Left kidney (tissue), 8 donors: ENCODE data around the gene OAT. TPM values are rescaled to one million over a fixed set of nuclear protein-coding genes. Genes with fewer than 3 reads are reported as not detected.
A peak's percentile ranks its signal among the peaks of the same experiment; 100 is the strongest.

Experiments used
- DNase-seq: peaks from one replicate; pipeline ENCODE4 v3.0.0-alpha.2; 2013
- long read RNA-seq, 8 donors: transcript quantifications; one replicate each; lab custom pipeline, GENCODE V29; 2026
- polyA plus RNA-seq: library from polyadenylated mRNA; unstranded; fragments of 120-200 nt; gene quantifications from one replicate; pipeline ENCODE4 v1.2.1, GENCODE V29; 2013; ENCODE audit not compliant: insufficient read length

The OAT gene
- 91.5 TPM for polyA plus RNA-seq
- long read RNA-seq, donor 1, transcript OAT-201 (10 exons, 2,048 nt): major isoform, 39 of 39 reads
- long read RNA-seq, donor 1, partial matches to known transcripts: 0 of 39 reads
- long read RNA-seq, donor 1, other reads (novel, unspliced or antisense): 0 of 39 reads
- long read RNA-seq, donor 2, transcript OAT-201 (10 exons, 2,048 nt): major isoform, 28 of 29 reads
- long read RNA-seq, donor 2, partial matches to known transcripts: 0 of 29 reads
- long read RNA-seq, donor 2, other reads (novel, unspliced or antisense): 0 of 29 reads
- long read RNA-seq, donor 3, transcript OAT-201 (10 exons, 2,048 nt): major isoform, 30 of 37 reads
- long read RNA-seq, donor 3, partial matches to known transcripts: 5 of 37 reads
- long read RNA-seq, donor 3, other reads (novel, unspliced or antisense): 0 of 37 reads
- long read RNA-seq, donor 4, partial matches to known transcripts: 0 of 1 reads
- long read RNA-seq, donor 4, other reads (novel, unspliced or antisense): 0 of 1 reads
- long read RNA-seq, donor 5, transcript OAT-201 (10 exons, 2,048 nt): major isoform, 55 of 70 reads
- long read RNA-seq, donor 5, partial matches to known transcripts: 12 of 70 reads
- long read RNA-seq, donor 5, other reads (novel, unspliced or antisense): 0 of 70 reads
- long read RNA-seq, donor 6, transcript OAT-201 (10 exons, 2,048 nt): major isoform, 32 of 33 reads
- long read RNA-seq, donor 6, partial matches to known transcripts: 0 of 33 reads
- long read RNA-seq, donor 6, other reads (novel, unspliced or antisense): 0 of 33 reads
- long read RNA-seq, donor 7, transcript OAT-201 (10 exons, 2,048 nt): major isoform, 38 of 46 reads
- long read RNA-seq, donor 7, partial matches to known transcripts: 7 of 46 reads
- long read RNA-seq, donor 7, other reads (novel, unspliced or antisense): 0 of 46 reads
- long read RNA-seq, donor 8, transcript OAT-201 (10 exons, 2,048 nt): major isoform, 31 of 32 reads
- long read RNA-seq, donor 8, partial matches to known transcripts: 0 of 32 reads
- long read RNA-seq, donor 8, other reads (novel, unspliced or antisense): 0 of 32 reads

DNA sequence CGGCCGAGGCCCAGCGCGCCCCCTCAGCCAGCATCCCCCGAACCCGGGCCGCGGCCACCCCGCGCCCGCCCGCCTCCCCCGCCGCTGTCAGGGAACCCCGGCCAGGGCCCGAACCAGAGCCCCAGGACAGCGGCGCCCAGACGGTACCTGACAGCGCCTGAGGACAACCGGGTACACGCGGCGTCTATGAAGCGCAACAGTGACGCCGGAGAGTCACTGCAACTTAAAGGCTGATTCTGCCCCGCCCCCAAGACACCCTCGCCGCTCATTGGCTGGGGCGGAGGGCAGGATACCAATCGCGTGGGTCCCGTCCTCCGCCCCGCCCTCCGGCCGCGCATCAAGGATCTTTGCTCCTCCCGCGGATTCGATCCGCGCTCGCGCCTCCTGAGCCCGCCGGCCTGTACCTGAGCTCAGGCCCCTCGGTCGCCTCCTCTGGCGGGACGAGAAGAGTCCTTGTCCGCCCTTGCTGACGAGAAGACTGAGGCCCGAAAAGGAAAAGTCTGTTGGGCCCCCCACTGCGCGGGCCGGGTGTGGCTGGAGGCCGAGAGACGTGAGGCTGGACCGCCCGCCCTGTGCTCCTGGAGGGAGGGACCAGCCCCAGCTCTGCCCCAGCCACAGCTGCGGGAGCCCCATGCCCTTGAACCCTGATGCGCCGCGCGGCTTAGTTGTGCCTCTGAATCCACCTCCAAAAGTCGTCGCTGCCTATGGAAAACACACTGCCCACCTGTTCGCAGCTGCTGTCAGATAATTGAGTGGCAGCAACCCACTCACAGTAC is at the start of gene OAT:
Gene OAT, minus strand, starts transcription at position 198 of the 776 bp plus-strand sequence. CDS start 6,752 bp downstream, outside the sequence.
- peak; percentile 97 for DNase-seq

DNA sequence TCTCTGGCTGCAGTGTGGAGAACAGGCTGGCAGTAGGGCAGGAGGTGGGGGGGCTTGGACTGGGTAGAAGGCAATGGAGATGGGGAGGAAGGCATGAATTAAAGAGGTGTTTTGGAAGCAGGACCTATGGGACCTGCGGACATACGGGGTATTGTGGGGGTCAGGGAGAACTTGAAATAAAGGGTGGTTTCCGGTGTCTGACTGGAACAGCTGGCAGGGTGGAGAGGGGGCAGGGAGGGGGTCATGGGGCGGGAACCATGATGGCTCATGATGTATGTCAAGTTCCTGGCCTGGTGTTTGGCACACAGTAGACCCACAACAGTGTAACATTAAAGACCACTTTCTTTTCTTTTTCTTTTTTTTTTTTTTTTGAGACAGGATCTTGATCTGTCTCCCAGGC is 48.4 kb upstream of the OAT start:
- DNase-seq: no peak

DNA sequence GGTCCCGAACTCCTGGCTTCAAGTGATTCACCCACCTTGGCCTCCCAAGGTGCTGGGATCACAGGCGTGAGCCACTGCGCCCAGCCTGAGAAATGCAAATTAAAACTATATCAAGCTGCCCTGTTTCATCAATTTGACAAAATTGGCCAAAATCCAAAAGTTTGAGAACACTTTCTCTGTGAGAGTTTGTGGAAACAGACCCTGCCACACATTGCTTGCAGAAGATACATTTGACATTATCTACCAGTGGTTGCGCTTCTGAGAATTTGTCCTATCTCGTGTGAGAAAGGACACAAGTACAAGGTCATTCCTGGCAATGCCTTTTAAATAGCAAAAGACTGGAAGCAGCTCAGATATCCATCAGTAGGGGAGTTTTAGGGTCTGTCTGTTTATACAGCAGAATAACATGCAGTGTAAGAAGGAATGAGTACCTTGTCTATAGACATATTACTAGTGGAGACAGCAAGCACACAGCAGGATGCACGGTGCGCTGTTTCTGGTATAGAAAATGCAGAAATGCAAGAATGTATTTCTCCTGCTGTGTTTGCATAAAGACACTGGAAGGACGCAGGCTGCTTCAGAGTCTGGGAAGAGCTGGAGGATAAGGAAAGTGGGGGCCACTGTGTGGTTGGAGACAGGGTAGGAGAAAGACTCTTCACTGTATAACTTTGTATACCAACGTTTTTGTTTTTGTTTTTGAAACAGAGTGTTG is 47.2 kb upstream of the OAT start:
- no peak for DNase-seq

DNA sequence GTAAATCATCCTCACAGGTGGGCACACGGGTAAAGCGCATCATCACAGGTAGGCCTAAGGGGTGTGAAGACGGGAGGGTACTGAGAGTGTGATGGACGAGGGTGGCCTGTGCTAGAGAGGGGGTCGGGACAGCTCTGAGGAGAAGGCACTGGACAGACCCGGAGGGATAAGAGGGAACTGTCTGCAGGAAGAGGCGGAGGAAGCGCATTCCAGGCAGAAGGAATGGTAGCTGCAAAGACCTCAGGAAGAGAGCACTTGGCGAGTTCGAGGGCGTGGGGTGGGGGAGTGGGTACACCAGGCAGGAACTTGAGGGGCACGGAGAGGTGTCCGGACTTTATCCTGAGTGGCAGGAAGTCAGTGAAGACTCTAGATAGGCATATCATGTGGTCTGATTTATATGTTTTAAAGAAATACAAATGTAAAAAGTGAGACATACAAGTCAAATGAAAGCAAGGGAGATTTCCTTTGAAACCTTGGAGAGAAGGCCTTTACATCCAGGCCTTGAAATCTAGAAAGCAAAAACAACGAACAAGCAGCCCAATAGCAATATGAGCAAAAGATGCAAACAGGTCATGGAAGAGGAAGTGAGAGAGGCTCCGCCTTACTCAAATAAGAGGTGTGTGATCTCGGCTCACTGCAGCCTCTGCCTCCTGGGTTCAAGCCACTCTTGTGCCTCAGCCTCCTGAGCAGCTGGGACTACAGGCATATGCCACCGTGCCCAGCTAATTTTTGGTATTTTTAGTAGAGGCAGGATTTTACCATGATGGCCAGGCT is 46.5 kb upstream of the OAT start:
- no peak for DNase-seq

DNA sequence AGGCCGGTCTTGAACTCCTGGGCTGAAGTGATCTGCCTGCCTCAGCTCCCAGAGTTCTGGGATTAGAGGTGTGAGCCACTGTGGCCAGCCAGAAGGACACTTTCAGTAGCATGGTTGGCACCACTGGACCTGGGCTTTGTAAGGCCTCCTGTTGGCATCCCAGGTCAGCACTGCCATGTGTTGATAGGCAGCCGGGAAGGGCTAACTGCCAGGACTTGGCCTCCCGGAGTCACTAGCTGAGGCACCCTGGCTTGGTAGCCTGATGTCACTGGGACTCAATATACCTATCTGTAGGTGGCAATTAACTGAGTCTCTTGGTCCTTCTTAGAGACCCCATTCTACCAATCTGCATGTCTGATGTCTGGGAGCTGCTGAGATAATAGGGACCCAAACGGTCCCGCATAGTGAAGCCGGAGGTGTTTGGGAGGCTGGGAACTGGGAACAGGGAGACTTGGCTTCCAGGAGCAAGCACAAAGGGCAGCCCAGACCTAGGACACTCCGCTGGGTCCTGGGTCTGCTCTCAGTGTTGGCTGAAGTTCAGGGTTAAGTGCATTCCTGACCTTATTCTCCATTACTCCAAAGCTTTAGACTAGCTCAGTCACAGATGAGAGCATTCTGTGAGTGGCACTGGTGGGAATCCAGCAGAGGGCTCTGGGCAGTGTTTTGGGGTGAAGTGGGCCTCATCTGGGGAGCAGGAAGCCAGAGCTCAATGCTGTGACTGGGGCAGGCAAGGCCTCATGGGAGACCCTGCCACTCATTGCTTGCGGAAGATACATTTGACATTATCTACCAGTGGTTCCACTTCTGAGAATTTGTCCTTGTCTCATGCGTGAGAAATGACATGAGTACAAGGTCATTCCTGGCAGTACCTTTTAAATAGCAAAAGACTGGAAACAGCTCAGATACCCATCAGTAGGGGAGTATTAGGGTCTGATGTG is 45.6 kb upstream of the OAT start:
- no peak for DNase-seq

DNA sequence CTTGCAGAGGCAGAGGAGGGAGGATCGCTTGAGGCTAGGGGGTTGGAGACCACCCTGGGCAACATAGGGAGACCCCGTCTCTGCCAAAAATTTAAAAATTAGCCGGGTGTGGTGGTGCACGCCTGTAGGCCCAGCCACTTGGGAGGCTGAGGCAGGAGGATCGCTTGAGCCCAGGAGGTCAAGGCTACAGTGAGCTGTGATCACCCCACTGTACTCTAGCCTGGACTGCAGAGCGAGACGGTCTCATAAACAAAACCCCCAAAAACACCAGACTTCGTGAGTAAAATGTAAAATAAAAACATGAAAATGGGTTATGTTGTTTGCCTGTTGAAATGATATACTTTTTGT is 43.6 kb upstream of the OAT start:
- no peak for DNase-seq

DNA sequence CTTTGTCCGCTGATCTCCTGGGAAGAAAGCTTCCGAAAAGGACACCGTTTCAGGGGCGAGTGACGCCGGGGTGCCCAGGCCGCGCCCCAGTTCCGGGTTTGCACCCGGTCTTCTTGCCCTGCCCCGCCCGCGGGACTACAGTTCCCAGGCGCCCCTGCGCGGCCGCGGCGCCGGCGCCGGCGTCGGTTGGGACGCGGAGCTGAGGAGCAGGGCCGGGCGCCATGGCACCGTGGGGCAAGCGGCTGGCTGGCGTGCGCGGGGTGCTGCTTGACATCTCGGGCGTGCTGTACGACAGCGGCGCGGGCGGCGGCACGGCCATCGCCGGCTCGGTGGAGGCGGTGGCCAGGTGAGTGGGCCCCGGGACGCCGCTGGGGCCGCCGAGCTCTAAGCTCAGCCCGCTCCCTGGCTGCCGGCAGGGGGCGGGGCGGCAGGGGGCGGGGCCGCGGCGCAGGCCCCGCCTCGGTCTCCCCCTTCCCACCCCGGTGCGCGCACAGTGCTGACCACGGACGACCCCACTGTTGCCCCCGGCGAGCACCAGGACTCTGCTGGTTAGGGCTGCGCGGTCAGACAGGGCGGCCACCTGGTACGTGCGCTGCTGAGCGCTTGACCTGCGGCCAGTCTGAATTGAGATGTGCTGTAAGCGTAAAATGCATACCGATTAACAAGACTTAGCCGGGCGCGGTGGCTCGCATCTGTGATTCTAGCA is 43.1 kb upstream of the OAT start, which contains the start of gene LHPP:
Gene LHPP, plus strand, starts transcription at position 182 of the 706 bp plus-strand sequence. Its CDS starts 40 bp downstream, at position 222.
- DNase-seq: peak; percentile 80

DNA sequence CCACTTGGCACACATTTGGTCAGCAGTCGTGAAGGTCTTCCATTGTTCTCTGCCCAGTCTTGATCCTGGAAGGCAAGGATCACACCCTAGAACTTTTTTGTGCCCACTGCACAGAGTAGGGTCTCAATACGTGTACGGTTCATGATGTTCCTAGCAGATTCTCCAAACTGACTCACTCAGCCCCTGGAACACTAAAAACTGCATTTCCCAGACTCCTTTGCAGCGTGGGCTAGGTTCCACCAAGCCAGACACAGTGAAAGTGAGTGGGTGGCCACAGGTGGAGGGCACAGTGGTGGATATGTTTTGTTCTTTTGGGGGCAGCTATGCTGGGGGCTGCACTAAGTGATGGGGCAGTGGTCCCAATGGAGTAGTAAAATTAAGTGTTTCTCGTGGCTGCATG is 41.4 kb upstream of the OAT start:
- DNase-seq: no peak

DNA sequence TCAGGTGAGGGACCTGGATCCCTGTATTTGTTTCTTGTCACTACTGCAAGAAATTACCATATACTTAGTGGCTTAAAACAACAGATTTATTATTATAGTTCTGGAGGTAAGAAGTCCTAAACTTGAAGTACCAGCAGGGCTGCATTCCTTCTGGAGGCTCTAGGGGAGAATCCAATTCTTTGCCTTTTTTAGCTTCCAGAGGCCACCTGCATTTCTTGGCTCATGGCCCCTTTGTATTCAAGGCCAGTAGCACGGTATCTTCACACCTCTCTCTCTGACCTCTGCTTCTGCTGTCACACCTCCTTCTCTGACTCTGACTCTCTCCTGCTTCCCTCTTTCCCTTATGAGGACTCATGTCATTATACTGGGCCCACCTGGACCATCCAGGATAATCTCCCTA is 40.7 kb upstream of the OAT start:
- no peak for DNase-seq

DNA sequence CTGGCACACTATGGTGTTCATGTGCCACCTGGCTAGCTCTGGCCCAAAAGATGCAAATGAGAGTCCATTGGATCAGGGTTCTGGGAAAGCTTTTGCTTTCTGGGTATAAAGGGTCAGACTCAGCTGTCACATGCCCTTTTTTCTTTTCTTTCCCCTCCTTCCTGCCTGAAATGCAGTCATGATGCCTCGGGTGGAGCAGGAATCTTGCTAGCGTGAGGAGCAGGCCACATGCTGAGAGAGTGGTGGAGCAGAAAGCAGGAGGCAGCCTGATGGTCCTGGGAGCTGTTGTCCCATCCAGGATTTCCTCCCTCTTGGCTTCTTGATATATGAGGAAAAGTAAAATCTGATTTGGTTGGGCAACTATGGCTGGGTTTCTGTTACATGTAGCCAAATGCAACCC is 40.2 kb upstream of the OAT start:
- DNase-seq: no peak

DNA sequence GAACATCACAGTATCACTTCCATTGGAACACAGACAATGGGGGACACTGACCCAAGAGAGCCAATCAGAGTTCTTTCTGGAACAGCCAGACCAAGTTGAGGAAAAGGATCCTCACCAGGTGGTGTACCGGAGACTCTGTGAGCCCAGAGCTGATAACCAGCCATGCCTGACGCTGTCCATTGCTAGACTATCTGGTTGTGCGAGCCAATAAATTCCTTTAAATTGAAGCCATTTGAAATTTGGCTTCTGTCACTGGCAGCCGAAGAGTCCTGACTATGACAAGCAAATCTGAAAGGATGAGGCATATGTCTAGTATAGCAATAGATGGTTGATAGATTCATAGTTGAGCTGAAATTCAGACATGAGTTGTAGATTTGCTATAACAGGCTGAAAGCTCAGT is 39.8 kb upstream of the OAT start:
- DNase-seq: no peak

DNA sequence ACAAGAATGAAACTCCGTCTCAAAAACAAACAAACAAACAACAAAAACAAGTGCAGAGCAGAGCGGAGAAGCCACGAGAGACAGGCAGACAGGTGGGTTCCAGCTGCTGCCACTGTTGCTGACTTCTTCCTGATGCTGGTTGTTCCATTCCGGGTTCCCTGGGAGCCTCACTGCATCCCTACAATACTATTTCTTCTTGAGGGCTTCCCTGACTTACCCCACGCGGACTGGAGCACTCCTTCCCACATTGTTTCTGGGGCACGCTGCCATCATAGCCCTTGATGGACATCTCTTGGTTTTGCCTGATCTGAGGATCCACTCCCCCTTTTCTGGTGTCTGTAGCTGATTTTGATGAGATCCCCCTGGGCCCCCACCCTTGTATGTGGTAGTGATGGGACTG is 36.7 kb upstream of the OAT start:
- DNase-seq: no peak

DNA sequence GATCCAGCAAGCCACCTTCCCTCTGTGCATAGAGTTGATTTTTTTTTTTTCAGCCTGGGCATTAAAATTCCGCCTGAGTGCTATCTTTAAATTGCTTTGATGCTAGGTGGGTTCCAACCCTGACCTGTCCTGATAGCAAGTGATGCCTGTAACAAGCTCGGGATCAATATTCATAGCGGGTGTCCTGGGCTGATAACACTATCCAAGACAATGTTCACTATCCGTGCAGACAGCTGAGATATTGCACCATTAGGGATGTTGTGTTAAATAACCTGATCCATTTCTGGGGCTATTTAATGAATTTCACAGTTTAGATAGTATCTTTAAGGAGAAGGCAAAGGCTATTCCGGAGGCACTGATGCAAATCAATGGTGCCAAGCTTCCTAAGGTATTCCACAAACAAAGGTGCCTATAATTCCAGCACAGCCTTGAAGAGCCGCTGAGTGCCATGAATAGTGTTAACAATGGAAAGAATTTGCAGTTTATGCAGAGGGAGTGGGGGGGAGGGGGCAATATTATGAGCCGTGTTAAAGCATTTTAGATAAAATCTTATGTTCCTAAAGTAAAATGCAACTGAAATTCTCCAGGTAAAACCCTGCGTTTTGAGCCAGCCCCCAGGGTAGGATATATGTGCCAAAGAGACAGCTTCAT is 35.4 kb upstream of the OAT start:
- DNase-seq: no peak

DNA sequence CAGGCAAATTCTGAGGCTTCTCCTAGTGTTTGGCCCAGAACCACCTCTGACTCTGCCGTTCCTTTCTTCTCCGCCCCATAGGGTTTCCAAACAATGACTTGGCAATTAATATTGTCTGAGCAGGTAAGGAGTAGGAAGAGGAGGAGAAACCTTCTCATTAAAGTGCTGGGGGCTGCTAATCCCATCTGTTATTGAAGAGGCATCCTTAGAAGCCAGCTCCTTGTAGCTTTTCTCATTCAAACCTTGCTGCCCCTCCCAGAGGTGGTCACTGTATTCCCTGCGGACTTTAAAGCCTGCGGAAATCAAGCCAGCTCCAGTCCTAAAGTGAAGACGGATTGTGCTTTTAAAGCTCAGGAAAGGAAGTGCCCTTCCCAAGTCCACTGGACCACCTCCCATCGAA is 32.6 kb upstream of the OAT start:
- no peak for DNase-seq

DNA sequence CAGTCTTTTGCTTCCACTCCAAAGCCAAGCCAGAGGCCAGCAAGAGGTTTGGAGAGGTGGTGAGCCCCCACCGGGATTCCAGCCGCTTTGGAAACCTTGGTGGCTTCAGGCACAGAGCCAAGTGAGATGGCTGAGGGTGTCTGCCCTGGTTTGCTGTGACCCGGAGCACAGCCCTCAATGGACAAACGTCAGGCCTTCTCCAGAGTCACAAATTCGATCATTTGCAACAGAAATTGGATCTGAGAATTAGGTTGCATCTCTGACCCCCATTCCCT is 32.0 kb upstream of the OAT start:
- no peak for DNase-seq

DNA sequence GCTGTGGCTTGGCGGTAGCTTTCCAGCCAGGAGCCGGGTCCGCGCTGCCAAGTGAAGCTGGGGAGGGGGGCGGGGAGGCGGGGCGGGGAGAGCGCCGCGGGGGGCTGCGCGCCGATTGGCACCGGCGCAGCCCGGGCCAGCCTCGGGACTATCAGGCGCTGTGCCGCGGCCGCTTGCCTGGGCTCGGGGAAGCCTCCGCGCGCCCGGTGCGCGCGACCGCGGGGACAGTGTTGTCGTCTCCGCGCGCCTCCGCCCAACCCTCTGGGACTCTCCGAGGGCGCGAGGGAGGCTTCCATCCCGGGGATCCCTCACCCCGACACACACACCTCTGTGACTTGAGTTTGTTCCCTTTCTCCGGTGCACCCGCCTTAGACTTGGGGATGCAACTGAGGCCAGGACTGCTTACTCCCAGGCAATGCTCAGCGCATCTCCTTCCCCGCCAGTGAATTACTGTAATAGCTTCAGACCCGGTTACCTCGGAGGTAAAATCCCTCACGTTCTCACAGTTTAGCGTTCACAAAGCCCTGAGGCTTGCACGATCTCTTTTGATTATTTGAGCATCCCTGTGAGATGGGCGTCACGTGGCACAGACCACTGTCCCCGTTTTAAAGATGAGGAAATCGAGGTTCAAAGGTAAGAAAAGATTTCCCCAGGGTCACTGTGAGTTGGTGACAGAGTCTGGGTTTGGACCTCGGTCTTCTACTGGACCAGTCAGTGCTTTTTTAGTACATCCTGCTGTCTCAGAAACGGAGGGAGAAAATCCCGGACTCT is 31.5 kb upstream of the OAT start, which contains the start of gene NKX1-2:
Gene NKX1-2, minus strand, starts transcription at position 24 of the 771 bp plus-strand sequence. CDS start 92 bp downstream, outside the sequence.
- no peak for DNase-seq
